Measurements from ENCODE around the gene RFC2.
A peak's percentile ranks its signal among the peaks of the same experiment; 100 is the strongest.

Gene RFC2

DNA sequence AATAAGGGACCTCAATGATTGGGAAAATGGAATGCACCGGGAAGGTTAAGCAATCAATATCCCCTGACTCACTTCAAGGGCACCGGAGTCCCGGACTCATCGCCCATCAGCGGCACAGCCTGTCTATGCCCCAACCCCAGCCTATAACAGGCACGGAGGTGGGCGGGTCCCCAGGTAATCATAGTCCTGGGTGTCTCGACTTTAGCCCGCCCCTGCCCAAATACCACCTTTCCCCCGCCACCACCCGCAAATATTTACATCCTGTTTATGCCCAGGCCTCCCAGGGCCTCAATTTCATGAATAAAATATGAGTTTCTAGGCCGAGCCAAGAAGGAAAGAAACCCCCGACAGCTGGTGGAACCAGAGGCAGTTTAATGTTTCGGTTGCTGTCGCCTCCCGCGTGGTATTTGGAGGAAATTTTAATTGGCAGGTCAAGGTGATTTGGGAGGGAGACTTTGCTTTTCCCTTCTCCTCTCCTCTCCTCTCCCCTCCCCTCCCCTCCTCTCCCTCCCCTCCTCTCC is 15.6 kb upstream of the RFC2 start:
- H3K4me3 ChIP-seq (ENCODE audit: low read depth, low read length): peak overlapping the region; percentile 38
- TF ChIP-seq, protein P1, sequence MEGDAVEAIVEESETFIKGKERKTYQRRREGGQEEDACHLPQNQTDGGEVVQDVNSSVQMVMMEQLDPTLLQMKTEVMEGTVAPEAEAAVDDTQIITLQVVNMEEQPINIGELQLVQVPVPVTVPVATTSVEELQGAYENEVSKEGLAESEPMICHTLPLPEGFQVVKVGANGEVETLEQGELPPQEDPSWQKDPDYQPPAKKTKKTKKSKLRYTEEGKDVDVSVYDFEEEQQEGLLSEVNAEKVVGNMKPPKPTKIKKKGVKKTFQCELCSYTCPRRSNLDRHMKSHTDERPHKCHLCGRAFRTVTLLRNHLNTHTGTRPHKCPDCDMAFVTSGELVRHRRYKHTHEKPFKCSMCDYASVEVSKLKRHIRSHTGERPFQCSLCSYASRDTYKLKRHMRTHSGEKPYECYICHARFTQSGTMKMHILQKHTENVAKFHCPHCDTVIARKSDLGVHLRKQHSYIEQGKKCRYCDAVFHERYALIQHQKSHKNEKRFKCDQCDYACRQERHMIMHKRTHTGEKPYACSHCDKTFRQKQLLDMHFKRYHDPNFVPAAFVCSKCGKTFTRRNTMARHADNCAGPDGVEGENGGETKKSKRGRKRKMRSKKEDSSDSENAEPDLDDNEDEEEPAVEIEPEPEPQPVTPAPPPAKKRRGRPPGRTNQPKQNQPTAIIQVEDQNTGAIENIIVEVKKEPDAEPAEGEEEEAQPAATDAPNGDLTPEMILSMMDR (IDR thresholded peaks at IDR 0.05; ENCODE audit: low read depth, low read length, missing control alignments): no peak
- DNase-seq (ENCODE audit: low read depth): peak; percentile 80

DNA sequence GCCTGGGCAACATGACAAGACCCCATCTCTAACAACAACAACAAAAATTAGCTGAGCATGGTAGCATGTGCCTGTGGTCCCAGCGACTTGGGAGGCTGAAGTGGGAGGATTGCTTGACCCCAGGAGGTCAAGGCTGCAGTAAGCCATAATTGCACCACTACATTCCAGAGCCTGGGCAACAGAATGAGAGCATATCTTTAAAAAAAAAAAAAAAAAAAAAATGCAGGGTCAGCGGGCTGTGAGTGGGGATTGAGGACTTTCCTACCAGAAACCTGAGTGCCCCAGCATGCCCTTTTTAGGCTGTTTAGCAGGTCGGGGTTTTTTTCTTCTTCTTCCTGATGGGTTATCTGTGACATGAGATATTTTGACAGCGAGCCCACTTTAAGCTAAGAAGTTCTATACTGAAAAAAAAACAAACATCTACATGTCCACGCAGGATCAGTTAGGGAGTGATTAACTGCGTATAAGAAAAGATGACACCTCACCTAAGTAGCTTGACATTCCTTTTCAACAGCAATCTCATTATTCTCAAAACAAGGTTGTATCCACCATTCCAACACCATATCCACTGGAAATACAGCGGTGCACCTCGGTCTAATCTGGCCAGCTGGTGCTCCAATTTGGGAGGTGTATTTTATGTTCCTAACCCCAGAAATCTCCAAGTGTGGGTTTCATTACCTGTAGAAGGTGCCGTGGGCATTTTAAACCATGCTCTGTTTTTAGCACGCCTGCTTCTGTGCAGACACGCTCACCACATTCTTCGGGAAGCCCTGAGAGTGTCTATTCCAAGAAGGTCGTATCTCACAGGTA is 13.8 kb upstream of the RFC2 start:
- peak overlapping the region; percentile 9 for H3K4me3 ChIP-seq (ENCODE audit: low read depth, low read length)
- TF ChIP-seq, protein P1 (IDR thresholded peaks at IDR 0.05; ENCODE audit: low read depth, low read length, missing control alignments): no peak
- DNase-seq (ENCODE audit: low read depth): no peak

DNA sequence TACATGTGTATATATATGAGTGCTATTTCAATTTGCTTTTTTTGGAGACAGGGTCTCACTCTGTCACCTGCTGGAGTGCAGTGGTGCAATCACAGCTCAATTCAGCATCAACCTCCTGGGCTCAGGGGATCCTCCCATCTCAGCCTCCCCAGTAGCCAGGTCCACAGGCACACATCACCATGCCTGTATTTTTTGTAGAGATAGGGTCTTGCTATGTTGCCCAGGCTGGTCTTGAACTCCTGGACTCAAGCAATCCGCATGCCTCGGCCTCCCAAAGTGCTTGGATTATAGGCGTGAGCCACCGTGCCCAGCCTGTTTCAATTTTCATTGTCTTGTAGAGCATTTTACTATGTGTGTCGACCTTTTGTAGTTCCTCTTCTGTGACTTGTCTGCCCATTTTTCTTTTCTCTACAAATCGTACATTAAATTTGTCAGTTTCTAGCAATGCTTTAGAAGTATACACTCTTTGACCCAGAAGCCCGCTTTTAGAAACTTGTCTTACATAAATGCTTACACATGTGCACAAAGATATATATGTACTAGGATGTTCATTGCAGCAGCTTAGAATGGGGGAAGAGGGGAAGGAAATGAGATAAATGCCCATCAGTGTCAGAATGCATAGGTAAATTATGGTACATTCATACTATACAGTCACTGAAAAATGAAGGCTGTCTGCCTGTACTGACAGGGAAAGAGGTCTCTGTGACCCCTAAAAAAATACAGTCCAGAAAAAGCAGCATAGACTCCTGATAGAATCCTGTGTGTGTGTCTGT is 12.2 kb upstream of the RFC2 start:
- H3K4me3 ChIP-seq (ENCODE audit: low read depth, low read length): no peak overlapping the region
- no peak for DNase-seq (ENCODE audit: low read depth)
- TF ChIP-seq, protein P1 (IDR thresholded peaks at IDR 0.05; ENCODE audit: low read depth, low read length, missing control alignments): no peak

DNA sequence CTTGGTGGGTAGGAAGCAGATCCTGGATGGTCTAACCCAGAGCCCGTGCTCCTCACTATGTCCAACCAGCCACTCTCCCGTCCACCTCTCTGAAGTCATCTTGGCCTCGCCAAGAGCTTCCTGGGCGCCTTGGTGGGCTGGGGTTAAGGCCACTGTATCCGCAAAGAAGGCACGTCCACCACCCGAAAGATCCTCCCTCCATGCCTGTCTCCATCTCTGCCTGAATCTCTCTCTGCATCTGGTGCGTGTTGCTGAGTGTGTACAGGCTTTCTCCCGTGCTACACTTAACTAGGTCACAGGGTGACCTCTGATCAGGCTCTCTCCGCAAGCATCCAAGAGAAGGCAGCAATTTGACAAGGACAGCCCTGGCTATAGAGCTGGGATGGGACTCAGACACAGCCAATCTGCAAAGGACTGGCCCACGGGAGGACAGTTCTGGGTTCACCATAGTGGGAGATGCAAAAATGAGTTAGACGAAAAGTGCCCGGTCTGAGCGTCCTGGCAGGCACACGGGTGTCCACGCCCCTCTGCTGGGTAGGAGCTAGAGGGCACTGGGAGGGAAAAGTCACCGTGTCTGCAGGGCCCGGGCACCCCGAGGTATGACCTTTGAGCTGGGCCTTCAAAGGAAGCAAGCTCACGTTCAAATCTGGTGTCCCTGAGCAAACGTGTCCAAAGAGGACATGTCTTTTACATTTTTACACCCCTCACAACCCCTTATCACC is 9.4 kb upstream of the RFC2 start:
- H3K4me3 ChIP-seq (ENCODE audit: low read depth, low read length): no peak overlapping the region
- TF ChIP-seq, protein P1 (IDR thresholded peaks at IDR 0.05; ENCODE audit: low read depth, low read length, missing control alignments): no peak
- no peak for DNase-seq (ENCODE audit: low read depth)

DNA sequence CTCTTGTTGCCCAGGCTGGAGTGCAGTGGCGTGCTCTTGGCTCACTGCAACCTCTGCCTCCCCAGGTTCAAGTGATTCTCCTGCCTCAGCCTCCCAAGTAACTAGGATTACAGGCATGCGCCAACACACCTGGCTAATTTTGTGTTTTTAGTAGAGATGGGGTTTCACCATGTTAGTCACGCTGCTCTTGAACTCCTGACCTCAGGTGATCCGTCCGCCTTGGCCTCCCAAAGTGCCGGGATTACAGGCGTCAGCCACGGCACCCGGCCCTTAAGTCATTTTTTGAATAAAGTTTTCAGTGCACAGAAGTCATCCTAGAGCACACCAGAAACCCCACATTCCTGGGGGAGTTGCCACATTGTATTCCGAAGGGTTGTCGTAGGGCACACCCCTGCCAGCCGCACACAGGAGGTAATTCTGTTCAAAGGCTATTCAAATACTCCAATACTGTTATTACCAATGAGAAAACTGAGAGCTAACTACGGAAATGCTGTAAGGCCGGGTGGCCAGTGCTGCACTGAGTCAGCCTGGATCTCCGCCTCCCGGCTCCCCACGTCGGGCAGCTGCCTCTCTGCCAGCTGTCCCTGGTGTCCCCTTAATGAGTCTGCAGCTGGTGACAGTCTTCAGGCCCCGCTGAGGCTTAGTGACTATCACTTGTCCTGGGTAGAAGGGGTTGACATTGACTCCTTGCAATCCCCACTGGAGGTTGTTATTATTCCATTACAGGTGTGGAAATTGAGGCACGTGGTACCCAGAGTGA is 8.6 kb upstream of the RFC2 start:
- TF ChIP-seq, protein P1 (IDR thresholded peaks at IDR 0.05; ENCODE audit: low read depth, low read length, missing control alignments): no peak
- no peak for DNase-seq (ENCODE audit: low read depth)

DNA sequence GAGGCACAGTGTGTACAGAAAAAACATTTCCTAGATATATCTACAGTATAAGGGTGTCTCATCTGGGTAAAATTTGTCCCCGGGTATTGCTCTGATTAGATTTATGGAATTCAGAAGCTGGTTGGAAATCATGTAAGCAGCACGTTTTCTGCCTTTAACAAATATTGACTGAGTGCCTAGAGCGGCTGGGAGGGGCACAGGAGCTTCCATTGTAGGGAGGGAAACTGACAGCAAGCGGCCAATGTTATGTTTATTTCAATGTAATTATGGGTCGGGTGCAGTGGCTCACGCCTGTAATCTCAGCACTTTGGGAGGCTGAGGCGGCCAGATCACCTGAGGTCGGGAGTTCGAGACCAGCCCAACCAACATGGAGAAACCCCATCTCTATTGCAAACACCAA is 4.4 kb upstream of the RFC2 start:
- TF ChIP-seq, protein P1 (IDR thresholded peaks at IDR 0.05; ENCODE audit: low read depth, low read length, missing control alignments): no peak
- DNase-seq (ENCODE audit: low read depth): no peak
- no peak overlapping the region for H3K4me3 ChIP-seq (ENCODE audit: low read depth, low read length)

More for the DNA sequence above, 8.6 kb upstream of the RFC2 start:
- H3K4me3 ChIP-seq (ENCODE audit: low read depth, low read length): no peak overlapping the region

All from GM12864 (cell line).